ENCODE measurements around the gene LAMA4. TPM values are rescaled to one million over a fixed set of nuclear protein-coding genes. Genes with fewer than 3 reads are reported as not detected.

LAMA4 gene
- total RNA-seq, 6 donors from 2014 or later, result 29.5 to 119 (median 58.9) TPM

DNA sequence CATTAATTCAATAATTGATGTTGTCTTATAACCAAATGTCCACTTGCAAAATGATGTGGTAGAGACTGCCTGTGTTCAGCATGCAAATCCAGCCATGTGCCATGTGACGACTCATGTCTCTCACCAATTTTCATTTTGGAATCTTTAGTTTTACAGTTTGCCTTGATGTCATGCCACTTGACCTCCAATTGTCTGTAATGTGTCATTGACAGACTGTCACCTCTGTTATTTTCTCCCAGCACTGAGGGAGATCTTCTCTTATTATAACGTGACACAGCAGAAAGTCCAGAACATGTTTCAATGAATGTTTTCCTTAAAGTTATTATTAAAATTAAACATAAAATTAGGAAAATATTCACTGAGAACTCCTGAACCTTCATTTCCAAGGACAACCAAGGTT, 56.7 kb downstream of the LAMA4 start:
- WGBS, 2 donors, result 83 to 89% methylated on average over 2 of the region's 2 CpGs
- Histone ChIP-seq H3K4me3 (no peak overlapping the region), H3K27me3 (no peaks in the 10 kb centered on the region), H3K27ac (peak overlapping the region in 1 of 4 donors; percentile 48), H3K4me1 (peaks cover 0 to 5% (median 0%) of the 10 kb centered on the region in 4 donors), H3K36me3 (no peaks in the 10 kb centered on the region), H3K9me3 (no peaks in the 10 kb centered on the region)
- TF ChIP-seq, protein P1, sequence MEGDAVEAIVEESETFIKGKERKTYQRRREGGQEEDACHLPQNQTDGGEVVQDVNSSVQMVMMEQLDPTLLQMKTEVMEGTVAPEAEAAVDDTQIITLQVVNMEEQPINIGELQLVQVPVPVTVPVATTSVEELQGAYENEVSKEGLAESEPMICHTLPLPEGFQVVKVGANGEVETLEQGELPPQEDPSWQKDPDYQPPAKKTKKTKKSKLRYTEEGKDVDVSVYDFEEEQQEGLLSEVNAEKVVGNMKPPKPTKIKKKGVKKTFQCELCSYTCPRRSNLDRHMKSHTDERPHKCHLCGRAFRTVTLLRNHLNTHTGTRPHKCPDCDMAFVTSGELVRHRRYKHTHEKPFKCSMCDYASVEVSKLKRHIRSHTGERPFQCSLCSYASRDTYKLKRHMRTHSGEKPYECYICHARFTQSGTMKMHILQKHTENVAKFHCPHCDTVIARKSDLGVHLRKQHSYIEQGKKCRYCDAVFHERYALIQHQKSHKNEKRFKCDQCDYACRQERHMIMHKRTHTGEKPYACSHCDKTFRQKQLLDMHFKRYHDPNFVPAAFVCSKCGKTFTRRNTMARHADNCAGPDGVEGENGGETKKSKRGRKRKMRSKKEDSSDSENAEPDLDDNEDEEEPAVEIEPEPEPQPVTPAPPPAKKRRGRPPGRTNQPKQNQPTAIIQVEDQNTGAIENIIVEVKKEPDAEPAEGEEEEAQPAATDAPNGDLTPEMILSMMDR (IDR thresholded peaks at IDR 0.05), result no peak
- TF ChIP-seq POLR2A (IDR thresholded peaks at IDR 0.05) (no peak), EP300 (IDR thresholded peaks at IDR 0.05) (no peak), POLR2AphosphoS5 (IDR thresholded peaks at IDR 0.05) (no peak)
- DNase-seq (no peak), ATAC-seq (ENCODE audit: low FRiP score in 2 of 2) (no peak)

DNA sequence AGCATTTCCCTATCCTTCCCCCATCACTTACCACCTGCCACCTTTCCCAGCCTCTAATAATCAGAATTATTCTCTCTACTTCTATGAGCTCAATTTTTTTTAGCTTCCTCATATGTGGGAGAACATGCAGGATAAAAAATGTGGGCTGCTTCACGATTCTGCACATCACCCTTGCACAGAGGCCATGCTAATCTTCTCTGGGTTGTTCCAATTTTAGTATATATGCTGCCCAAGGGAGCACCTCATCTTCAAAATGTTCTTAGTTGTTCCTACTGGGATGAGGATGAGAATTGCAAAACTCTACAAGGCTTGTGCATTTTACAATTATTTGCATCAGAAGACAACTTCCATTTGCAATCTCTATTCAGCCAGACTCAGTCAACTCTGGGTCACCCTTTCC, 58.1 kb downstream of the LAMA4 start:
- peaks cover 0 to 5% (median 0%) of the 10 kb centered on the region in 4 donors for H3K4me1 ChIP-seq
- 83 to 89% methylated on average over 1 of the region's 1 CpG for WGBS, 2 donors
- DNase-seq (no peak), ATAC-seq (ENCODE audit: low FRiP score in 2 of 2) (no peak)
- H3K27me3 ChIP-seq, result no peaks in the 10 kb centered on the region
- H3K9me3 ChIP-seq, result no peaks in the 10 kb centered on the region
- H3K27ac ChIP-seq, result no peak overlapping the region
- TF ChIP-seq POLR2AphosphoS5 (IDR thresholded peaks at IDR 0.05) (no peak), EP300 (IDR thresholded peaks at IDR 0.05) (no peak), POLR2A (IDR thresholded peaks at IDR 0.05) (no peak)
- TF ChIP-seq, protein P1 (IDR thresholded peaks at IDR 0.05), result no peak
- H3K4me3 ChIP-seq, result no peak overlapping the region
- H3K36me3 ChIP-seq, result peaks cover 0 to 4% (median 0%) of the 10 kb centered on the region in 4 donors

DNA sequence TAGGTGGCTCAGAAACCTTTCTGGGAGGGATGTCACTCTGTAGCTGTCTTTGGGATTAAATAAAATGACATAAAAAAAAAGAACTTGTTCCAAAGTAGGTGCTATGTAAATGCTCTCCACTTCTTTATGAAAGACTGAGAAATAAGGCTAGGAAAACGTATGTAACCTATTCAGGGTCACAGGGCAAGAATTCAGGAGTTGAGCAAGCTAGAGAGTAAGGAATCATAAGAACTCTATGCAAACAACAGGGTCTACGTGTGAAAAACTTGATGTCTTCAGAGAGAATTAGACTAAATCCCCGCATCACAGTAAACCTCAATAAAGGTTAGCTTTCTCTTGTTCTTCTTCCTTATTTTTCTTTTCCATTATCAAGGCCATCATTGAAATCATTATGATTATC, 59.2 kb downstream of the LAMA4 start:
- no peak for ATAC-seq (ENCODE audit: low FRiP score in 2 of 2)
- 78 to 82% methylated on average over 3 of the region's 3 CpGs for WGBS, 2 donors
- DNase-seq, result no peak
- Histone ChIP-seq H3K4me3 (no peak overlapping the region), H3K4me1 (peaks cover 0 to 6% (median 0%) of the 10 kb centered on the region in 4 donors), H3K9me3 (no peaks in the 10 kb centered on the region), H3K27ac (peak overlapping the region in 1 of 4 donors; percentile 57), H3K36me3 (peaks cover 0 to 6% (median 0%) of the 10 kb centered on the region in 4 donors), H3K27me3 (no peaks in the 10 kb centered on the region)
- TF ChIP-seq EP300 (IDR thresholded peaks at IDR 0.05), result no peak
- TF ChIP-seq POLR2A (IDR thresholded peaks at IDR 0.05), result no peak

DNA sequence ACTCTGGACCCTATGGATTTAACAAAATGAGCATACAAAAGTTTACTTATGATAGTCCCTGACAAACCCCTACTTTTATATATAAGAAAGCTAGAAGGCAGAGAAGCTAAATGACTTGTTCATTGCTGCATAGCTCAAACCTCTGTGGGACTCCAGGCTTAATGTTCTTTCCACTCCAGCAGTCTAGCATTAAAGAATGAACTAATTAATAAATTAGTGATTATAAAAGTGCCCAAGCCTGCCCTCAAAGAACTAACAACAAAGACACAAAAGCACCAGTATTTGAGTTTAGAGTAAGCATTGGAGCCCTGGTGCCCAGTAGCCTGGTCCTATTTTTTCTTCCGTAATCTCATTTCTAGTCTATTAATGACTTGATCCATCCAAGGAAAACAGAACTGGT, 59.9 kb downstream of the LAMA4 start:
- no peak for DNase-seq
- Histone ChIP-seq H3K9me3 (no peaks in the 10 kb centered on the region), H3K27me3 (no peaks in the 10 kb centered on the region), H3K36me3 (peaks cover 0 to 6% (median 0%) of the 10 kb centered on the region in 4 donors), H3K4me1 (peaks cover 0 to 8% (median 0%) of the 10 kb centered on the region in 4 donors), H3K27ac (peak overlapping the region in 1 of 4 donors; percentile 57), H3K4me3 (no peak overlapping the region)
- WGBS, 2 donors, result 90 to 95% methylated on average over 1 of the region's 1 CpG
- no peak for ATAC-seq (ENCODE audit: low FRiP score in 2 of 2)
- TF ChIP-seq EP300 (IDR thresholded peaks at IDR 0.05) (no peak), POLR2A (IDR thresholded peaks at IDR 0.05) (no peak), POLR2AphosphoS5 (IDR thresholded peaks at IDR 0.05) (no peak)
- TF ChIP-seq, protein P1 (IDR thresholded peaks at IDR 0.05), result no peak

DNA sequence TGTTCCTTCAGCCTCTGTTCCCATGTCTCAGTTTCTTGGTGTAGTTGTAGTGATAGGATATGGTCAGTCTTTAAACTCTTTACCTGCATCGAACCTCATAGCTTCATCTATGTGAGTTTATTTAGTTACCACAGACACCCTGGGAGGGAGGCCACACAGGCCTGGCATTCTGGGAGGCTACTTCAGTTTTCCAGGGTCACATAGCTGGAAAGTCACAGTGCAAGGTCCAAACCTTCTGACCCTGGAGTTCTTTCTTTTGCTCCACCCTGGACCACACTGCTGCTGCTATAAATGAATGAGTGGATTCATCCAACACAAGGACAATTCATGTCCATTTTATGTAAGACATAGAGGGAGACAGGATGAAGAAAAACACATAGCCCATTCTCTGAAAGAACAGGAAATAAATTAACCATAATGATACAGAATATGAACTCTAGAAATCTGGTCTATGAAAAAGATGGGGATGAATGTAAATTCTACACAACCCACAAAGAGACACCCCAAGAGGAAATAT, 60.8 kb downstream of the LAMA4 start:
- Histone ChIP-seq H3K4me1 (peaks cover 0 to 6% (median 0%) of the 10 kb centered on the region in 4 donors), H3K36me3 (peaks cover 0 to 6% (median 0%) of the 10 kb centered on the region in 4 donors), H3K9me3 (no peaks in the 10 kb centered on the region), H3K4me3 (no peak overlapping the region), H3K27ac (peak overlapping the region in 1 of 4 donors; percentile 57), H3K27me3 (no peaks in the 10 kb centered on the region)
- DNase-seq, result no peak
- no peak for ATAC-seq (ENCODE audit: low FRiP score in 2 of 2)
- WGBS, 2 donors, result 70 to 100% methylated on average over 1 of the region's 1 CpG
- TF ChIP-seq POLR2AphosphoS5 (IDR thresholded peaks at IDR 0.05), result no peak
- TF ChIP-seq, protein P1 (IDR thresholded peaks at IDR 0.05), result no peak
- TF ChIP-seq EP300 (IDR thresholded peaks at IDR 0.05), result no peak
- no peak for TF ChIP-seq POLR2A (IDR thresholded peaks at IDR 0.05)
